AG04450 (cell line): ENCODE data around the gene FHL1. TPM values are rescaled to one million over a fixed set of nuclear protein-coding genes. Genes with fewer than 3 reads are reported as not detected.

Experiments used
- CTCF ChIA-PET: fragments of 300-600, 350-600 bp; formaldehyde crosslinking; extraction: SDS; loops from one replicate; lab custom pipeline; 2022; ENCODE audit warnings: antibody characterized with exemption, inconsistent platforms; lab: Charles Lee
- POLR2A ChIA-PET: fragments of 350-600 bp; formaldehyde crosslinking; extraction: SDS; loops from one replicate; lab custom pipeline; 2021; ENCODE audit warnings: antibody characterized with exemption, inconsistent platforms; lab: Yijun Ruan, JAX
- DNase-seq: peaks from one replicate; pipeline ENCODE4 v3.0.0-alpha.2; 2011; ENCODE audit warnings: low read depth, low spot score
- H3K27ac ChIP-seq: one replicate; pipeline ENCODE4 v1.5.1; 2012; ENCODE audit warnings: low read depth, low read length, control low read depth
- H3K27me3 ChIP-seq: one replicate; pipeline ENCODE4 v1.6.0; 2012; ENCODE audit warnings: low read length; ENCODE audit not compliant: control insufficient read depth, insufficient read depth
- H3K4me3 ChIP-seq: 2 replicates; pipeline ENCODE4 v1.5.1; 2011; ENCODE audit warnings: mild to moderate bottlenecking, low read depth, low read length, control low read depth
- H3K9me3 ChIP-seq: 2 replicates; pipeline ENCODE4 v1.5.1; 2012; ENCODE audit warnings: low read length; ENCODE audit not compliant: control insufficient read depth, insufficient read depth
- polyA plus RNA-seq: library from polyadenylated mRNA; depleted of rRNA; stranded (reverse); fragments of >200 nt; gene quantifications from 2 replicates; pipeline ENCODE4 v1.2.3, GENCODE V29; 2011
- TF ChIP-seq, protein P1 (sequence below): IDR thresholded peaks from 2 replicates; pipeline ENCODE4 v1.5.1; 2011; ENCODE audit warnings: low read depth, low read length, control low read depth, inconsistent platforms

Gene FHL1
- polyA plus RNA-seq, 1 experiment, result 158 TPM

DNA sequence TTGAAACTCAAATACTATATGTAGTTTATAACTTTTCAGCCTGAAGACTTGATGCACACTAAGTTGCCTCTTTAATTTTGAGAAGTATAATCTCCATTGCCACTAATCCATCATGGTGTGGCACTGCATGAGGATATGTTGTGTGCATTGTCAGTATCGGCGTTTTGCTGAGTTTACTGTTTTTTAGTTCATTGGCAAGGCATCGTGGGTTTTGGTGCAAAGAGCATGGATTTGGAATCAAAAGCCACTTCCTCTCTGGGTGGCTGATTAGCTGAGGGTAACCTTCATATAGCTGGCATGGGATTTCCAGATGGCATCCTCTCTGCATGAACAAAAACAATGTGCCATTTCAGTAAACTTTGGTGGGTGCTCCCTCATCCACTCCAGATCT, 38.7 kb downstream of the FHL1 start:
- no peak overlapping the region for H3K27ac ChIP-seq
- H3K9me3 ChIP-seq, result no peaks in the 10 kb centered on the region
- H3K4me3 ChIP-seq, result no peak overlapping the region
- CTCF ChIA-PET, result interaction anchor here (1.1 to 2.4 kb wide), 2 partner anchors 23 to 158 kb away, joined by 3 to 8 read pairs; no protein-coding TSS in a partner anchor
- POLR2A ChIA-PET, result interaction anchor here (0.9 to 1.1 kb wide), 2 partner anchors 10 to 17 kb away, joined by 3 to 4 read pairs; no protein-coding TSS in a partner anchor
- TF ChIP-seq, protein P1, sequence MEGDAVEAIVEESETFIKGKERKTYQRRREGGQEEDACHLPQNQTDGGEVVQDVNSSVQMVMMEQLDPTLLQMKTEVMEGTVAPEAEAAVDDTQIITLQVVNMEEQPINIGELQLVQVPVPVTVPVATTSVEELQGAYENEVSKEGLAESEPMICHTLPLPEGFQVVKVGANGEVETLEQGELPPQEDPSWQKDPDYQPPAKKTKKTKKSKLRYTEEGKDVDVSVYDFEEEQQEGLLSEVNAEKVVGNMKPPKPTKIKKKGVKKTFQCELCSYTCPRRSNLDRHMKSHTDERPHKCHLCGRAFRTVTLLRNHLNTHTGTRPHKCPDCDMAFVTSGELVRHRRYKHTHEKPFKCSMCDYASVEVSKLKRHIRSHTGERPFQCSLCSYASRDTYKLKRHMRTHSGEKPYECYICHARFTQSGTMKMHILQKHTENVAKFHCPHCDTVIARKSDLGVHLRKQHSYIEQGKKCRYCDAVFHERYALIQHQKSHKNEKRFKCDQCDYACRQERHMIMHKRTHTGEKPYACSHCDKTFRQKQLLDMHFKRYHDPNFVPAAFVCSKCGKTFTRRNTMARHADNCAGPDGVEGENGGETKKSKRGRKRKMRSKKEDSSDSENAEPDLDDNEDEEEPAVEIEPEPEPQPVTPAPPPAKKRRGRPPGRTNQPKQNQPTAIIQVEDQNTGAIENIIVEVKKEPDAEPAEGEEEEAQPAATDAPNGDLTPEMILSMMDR, result no peak
- DNase-seq, result no peak
- no peaks in the 10 kb centered on the region for H3K27me3 ChIP-seq

DNA sequence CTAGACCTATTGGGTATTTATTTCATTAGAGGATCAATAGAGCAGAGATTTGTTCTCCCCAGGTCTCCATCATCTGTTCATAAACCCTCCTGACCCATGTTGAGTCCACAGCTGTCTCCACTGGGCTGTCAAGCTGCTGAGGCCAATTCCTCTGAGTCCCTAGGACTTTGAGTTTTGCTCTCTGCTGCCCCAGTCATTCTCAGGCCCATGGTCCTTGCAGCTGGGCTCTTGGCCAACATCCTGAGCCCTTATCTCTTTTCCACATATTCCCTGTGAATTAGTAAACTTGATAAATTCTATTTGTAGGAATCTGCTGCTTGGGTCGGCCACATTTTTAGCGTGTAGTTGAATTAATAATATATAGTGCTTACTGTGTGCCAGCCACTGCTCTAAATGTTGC, 41.9 kb downstream of the FHL1 start:
- POLR2A ChIA-PET, result no interaction called here
- Histone ChIP-seq H3K4me3 (no peak overlapping the region), H3K27me3 (no peaks in the 10 kb centered on the region), H3K9me3 (no peaks in the 10 kb centered on the region), H3K27ac (no peak overlapping the region)
- DNase-seq, result no peak
- TF ChIP-seq, protein P1, result no peak
- CTCF ChIA-PET, result no interaction called here

DNA sequence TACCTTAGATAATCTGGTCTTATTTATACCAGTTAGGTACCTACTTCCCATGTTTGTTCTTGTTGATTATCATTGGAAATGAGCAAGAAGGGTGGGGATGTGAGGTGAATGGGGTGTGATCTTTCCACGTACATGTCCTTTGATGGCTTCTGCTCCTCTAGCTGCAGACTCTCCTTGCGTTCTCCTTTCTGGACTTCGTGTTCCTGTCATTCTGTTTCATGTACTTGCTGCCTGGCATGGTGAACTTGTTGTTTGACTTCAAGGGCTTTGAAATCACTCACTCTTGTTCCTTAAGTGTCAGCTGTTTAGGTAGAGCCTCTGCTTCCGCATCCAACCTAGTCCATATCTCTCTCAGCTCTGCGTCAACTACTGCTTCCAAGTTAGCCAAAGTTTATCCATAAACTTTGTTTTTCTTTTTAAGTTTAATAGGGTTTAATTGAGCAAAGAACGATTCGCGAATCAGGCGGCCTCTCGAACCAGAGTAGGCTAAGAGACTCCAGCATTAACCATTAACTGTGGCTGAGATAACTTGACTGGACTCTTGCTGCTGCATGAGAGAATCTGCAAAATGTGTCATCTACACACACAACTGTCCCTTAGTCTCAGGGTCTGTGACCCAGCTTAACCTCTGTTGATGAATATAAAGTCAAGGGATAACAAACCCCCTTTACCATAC, 42.8 kb downstream of the FHL1 start:
- Histone ChIP-seq H3K4me3 (no peak overlapping the region), H3K9me3 (no peaks in the 10 kb centered on the region), H3K27me3 (no peaks in the 10 kb centered on the region), H3K27ac (no peak overlapping the region)
- CTCF ChIA-PET, result interaction anchor here (0.5 to 1.3 kb wide), 2 partner anchors 10 to 680 kb away, joined by 3 to 4 read pairs; no protein-coding TSS in a partner anchor
- POLR2A ChIA-PET, result no interaction called here
- DNase-seq, result no peak
- TF ChIP-seq, protein P1, result no peak

DNA sequence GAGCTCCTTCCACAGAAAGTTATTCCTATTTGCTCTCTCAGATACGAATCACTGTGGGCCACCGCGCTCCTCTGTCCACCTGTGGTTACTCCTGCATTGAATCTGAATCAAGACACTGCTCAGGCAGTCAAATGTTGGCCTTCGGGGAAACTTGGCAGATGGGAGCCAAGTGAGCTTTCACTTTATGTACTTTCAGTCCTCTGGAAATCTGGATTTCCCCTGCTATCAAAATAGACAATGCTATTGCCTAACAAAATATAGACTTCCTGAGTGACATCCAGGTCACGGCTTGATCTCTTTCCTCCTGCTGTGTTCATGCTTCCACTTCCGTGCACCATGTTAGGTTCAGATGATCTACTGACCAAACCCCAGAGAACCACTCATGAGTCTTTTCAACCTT, 43.8 kb downstream of the FHL1 start:
- Histone ChIP-seq H3K27ac (no peak overlapping the region), H3K4me3 (no peak overlapping the region), H3K27me3 (no peaks in the 10 kb centered on the region), H3K9me3 (no peaks in the 10 kb centered on the region)
- TF ChIP-seq, protein P1, result no peak
- ChIA-PET POLR2A (no interaction called here), CTCF (interaction anchor here (1.3 kb wide), 1 partner anchor 9 kb away, joined by 4 read pairs; no protein-coding TSS in a partner anchor)
- DNase-seq, result no peak

DNA sequence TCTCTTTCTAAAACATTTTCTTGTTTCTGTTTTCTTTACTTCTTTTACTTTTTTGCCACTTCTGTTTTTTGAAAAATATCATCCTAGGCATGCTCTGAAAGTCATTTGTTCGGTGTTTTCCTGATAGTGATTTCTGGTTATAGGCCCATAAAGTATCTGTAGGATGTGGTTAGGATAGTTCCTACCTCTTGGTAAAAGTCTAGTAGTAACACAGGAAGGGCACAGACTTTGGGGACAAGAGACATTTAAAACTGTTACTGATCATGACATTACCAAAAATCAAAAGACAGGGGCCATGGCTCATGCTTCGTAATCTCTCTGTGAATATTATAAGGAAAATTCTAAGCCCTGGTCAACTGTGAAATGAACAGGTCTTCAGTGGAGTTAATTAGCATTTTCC, 44.8 kb downstream of the FHL1 start:
- TF ChIP-seq, protein P1, result no peak
- Histone ChIP-seq H3K27ac (no peak overlapping the region), H3K9me3 (no peaks in the 10 kb centered on the region), H3K4me3 (no peak overlapping the region), H3K27me3 (no peaks in the 10 kb centered on the region)
- CTCF ChIA-PET, result interaction anchor here (1.0 kb wide), 1 partner anchor 17 kb away, joined by 5 read pairs; no protein-coding TSS in a partner anchor
- POLR2A ChIA-PET, result interaction anchor here (1.0 kb wide), 1 partner anchor 16 kb away, joined by 5 read pairs; no protein-coding TSS in a partner anchor
- no peak for DNase-seq
